ENCODE results near the gene RFPL2. TPM values are rescaled to one million over a fixed set of nuclear protein-coding genes. Genes with fewer than 3 reads are reported as not detected.

Gene RFPL2
- total RNA-seq, 1 experiment from 2014 or later: 0.48 TPM

- TF ChIP-seq, protein P1, sequence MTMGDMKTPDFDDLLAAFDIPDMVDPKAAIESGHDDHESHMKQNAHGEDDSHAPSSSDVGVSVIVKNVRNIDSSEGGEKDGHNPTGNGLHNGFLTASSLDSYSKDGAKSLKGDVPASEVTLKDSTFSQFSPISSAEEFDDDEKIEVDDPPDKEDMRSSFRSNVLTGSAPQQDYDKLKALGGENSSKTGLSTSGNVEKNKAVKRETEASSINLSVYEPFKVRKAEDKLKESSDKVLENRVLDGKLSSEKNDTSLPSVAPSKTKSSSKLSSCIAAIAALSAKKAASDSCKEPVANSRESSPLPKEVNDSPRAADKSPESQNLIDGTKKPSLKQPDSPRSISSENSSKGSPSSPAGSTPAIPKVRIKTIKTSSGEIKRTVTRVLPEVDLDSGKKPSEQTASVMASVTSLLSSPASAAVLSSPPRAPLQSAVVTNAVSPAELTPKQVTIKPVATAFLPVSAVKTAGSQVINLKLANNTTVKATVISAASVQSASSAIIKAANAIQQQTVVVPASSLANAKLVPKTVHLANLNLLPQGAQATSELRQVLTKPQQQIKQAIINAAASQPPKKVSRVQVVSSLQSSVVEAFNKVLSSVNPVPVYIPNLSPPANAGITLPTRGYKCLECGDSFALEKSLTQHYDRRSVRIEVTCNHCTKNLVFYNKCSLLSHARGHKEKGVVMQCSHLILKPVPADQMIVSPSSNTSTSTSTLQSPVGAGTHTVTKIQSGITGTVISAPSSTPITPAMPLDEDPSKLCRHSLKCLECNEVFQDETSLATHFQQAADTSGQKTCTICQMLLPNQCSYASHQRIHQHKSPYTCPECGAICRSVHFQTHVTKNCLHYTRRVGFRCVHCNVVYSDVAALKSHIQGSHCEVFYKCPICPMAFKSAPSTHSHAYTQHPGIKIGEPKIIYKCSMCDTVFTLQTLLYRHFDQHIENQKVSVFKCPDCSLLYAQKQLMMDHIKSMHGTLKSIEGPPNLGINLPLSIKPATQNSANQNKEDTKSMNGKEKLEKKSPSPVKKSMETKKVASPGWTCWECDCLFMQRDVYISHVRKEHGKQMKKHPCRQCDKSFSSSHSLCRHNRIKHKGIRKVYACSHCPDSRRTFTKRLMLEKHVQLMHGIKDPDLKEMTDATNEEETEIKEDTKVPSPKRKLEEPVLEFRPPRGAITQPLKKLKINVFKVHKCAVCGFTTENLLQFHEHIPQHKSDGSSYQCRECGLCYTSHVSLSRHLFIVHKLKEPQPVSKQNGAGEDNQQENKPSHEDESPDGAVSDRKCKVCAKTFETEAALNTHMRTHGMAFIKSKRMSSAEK (CRISPR knock-in tag; IDR thresholded peaks at IDR 0.05; ENCODE audit: borderline replicate concordance): no peak
- TF ChIP-seq ZBTB21 (CRISPR knock-in tag; IDR thresholded peaks at IDR 0.05; ENCODE audit: borderline replicate concordance) (no peak), SP1 (CRISPR knock-in tag; conservative IDR thresholded peaks at IDR 0.05) (0 out of 2 replicates have a peak, but pooled peaks have one; percentile 15), HMGA2 (CRISPR knock-in tag; IDR thresholded peaks at IDR 0.05) (no peak), FOXK1 (CRISPR knock-in tag; IDR thresholded peaks at IDR 0.05) (peak; percentile 62; the same call in 1 of the 2 replicates), ZMAT4 (CRISPR knock-in tag; IDR thresholded peaks at IDR 0.05) (no peak), USF1 (CRISPR knock-in tag; IDR thresholded peaks at IDR 0.05) (no peak), SMAD3 (CRISPR knock-in tag; IDR thresholded peaks at IDR 0.05; ENCODE audit: borderline replicate concordance) (no peak)
- TF ChIP-seq, protein P2, sequence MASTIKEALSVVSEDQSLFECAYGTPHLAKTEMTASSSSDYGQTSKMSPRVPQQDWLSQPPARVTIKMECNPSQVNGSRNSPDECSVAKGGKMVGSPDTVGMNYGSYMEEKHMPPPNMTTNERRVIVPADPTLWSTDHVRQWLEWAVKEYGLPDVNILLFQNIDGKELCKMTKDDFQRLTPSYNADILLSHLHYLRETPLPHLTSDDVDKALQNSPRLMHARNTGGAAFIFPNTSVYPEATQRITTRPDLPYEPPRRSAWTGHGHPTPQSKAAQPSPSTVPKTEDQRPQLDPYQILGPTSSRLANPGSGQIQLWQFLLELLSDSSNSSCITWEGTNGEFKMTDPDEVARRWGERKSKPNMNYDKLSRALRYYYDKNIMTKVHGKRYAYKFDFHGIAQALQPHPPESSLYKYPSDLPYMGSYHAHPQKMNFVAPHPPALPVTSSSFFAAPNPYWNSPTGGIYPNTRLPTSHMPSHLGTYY (CRISPR knock-in tag; IDR thresholded peaks at IDR 0.05): no peak
- TF ChIP-seq, protein P3, sequence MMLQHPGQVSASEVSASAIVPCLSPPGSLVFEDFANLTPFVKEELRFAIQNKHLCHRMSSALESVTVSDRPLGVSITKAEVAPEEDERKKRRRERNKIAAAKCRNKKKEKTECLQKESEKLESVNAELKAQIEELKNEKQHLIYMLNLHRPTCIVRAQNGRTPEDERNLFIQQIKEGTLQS (CRISPR knock-in tag; conservative IDR thresholded peaks at IDR 0.05): no peak
- TF ChIP-seq, protein P4, sequence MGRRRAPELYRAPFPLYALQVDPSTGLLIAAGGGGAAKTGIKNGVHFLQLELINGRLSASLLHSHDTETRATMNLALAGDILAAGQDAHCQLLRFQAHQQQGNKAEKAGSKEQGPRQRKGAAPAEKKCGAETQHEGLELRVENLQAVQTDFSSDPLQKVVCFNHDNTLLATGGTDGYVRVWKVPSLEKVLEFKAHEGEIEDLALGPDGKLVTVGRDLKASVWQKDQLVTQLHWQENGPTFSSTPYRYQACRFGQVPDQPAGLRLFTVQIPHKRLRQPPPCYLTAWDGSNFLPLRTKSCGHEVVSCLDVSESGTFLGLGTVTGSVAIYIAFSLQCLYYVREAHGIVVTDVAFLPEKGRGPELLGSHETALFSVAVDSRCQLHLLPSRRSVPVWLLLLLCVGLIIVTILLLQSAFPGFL (CRISPR knock-in tag; IDR thresholded peaks at IDR 0.05; ENCODE audit: borderline replicate concordance): no peak
Measured at GRCh38 chr22:32204856-32205722, at the start of gene RFPL2 (continued).

- H3K27me3 Mint-ChIP-seq (ENCODE audit: low read depth): peaks cover 2% of the 10 kb centered on the region
- TF ChIP-seq, protein P4 (CRISPR knock-in tag; IDR thresholded peaks at IDR 0.05; ENCODE audit: borderline replicate concordance): no peak
- TF ChIP-seq ZNF219 (CRISPR knock-in tag; IDR thresholded peaks at IDR 0.05; ENCODE audit: borderline replicate concordance) (no peak), KAT7 (CRISPR knock-in tag; IDR thresholded peaks at IDR 0.05; ENCODE audit: borderline replicate concordance) (no peak), E2F5 (CRISPR knock-in tag; IDR thresholded peaks at IDR 0.05) (no peak), NR1H2 (CRISPR knock-in tag; IDR thresholded peaks at IDR 0.05) (no peak), ZBTB21 (CRISPR knock-in tag; IDR thresholded peaks at IDR 0.05; ENCODE audit: borderline replicate concordance) (no peak), ELF4 (CRISPR knock-in tag; IDR thresholded peaks at IDR 0.05; ENCODE audit: low read depth) (no peak)
- TF ChIP-seq, protein P2 (CRISPR knock-in tag; IDR thresholded peaks at IDR 0.05): no peak
- TF ChIP-seq, protein P1 (CRISPR knock-in tag; IDR thresholded peaks at IDR 0.05; ENCODE audit: borderline replicate concordance): no peak
Measured at GRCh38 chr22:32249231-32249630, 44.4 kb upstream of the RFPL2 start.

More at GRCh38 chr22:32249231-32249630, 44.4 kb upstream of the RFPL2 start:
- peaks cover 5% of the 10 kb centered on the region; the same call in 1 of the 2 replicates for H3K9me3 Mint-ChIP-seq
- no peak for ATAC-seq
- ChIA-PET POLR2A (no interaction called here), CTCF (interaction anchor here (1.9 kb wide), 1 partner anchor 17 kb away, joined by 4 read pairs; no protein-coding TSS in a partner anchor)
- DNase-seq (ENCODE audit: low spot score): no peak
- no peaks in the 10 kb centered on the region for H3K36me3 Mint-ChIP-seq
- H3K4me3 Mint-ChIP-seq: no peak overlapping the region
- H3K27ac Mint-ChIP-seq: no peak overlapping the region
- no peaks in the 10 kb centered on the region for H3K4me1 Mint-ChIP-seq

All from WTC11 (cell line).